DND-41 (cell line): ENCODE data around the gene SEC24C.

Source experiments
- ATAC-seq: fragments of 200-7000 bp; cut with Tn5 transposase; 3 replicates; pipeline ENCODE4 v1.9.1; 2021; ENCODE audit warnings: low read depth; ENCODE audit not compliant: insufficient read depth
- DNase-seq: peaks from one replicate; pipeline ENCODE4 v3.0.0-alpha.2; 2020
- H2AFZ ChIP-seq: 2 replicates; pipeline ENCODE4 v1.6.0; 2012; ENCODE audit warnings: low read depth, low read length
- H3K27ac ChIP-seq: 2 replicates; pipeline ENCODE4 v1.5.1; 2012; ENCODE audit warnings: low read length, inconsistent platforms
- H3K27me3 ChIP-seq: fragments of 200-600 bp; sonication (generic); 2 replicates; pipeline ENCODE4 v1.6.0; 2012; ENCODE audit warnings: low read length, mild to moderate bottlenecking, inconsistent platforms; ENCODE audit not compliant: insufficient read depth, poor library complexity
- H3K36me3 ChIP-seq: 2 replicates; pipeline ENCODE4 v1.5.1; 2012; ENCODE audit warnings: low read length, inconsistent platforms; ENCODE audit not compliant: insufficient read depth
- H3K4me1 ChIP-seq: 2 replicates; pipeline ENCODE4 v1.5.1; 2012; ENCODE audit warnings: mild to moderate bottlenecking, low read length; ENCODE audit not compliant: insufficient read depth
- H3K4me2 ChIP-seq: 2 replicates; pipeline ENCODE4 v1.6.0; 2012; ENCODE audit warnings: mild to moderate bottlenecking, moderate library complexity, low read length, inconsistent platforms; ENCODE audit not compliant: insufficient read depth
- H3K4me3 ChIP-seq, 2 experiments: fragments of 200-600 bp in 1 of 2; shearing (Covaris generic) in 1 of 2; 2 replicates each; pipeline ENCODE4 v1.5.1; 2012 to 2016; ENCODE audit warnings: inconsistent platforms in 2 of 2, low read length in 2 of 2, mild to moderate bottlenecking in 2 of 2, low read depth in 1 of 2, moderate library complexity in 1 of 2
- H3K79me2 ChIP-seq: 2 replicates; pipeline ENCODE4 v1.6.0; 2012; ENCODE audit warnings: low read length, inconsistent platforms; ENCODE audit not compliant: insufficient read depth
- H3K9ac ChIP-seq: 2 replicates; pipeline ENCODE4 v1.6.0; 2012; ENCODE audit warnings: low read depth, mild to moderate bottlenecking, inconsistent platforms, low read length, moderate library complexity
- H3K9me3 ChIP-seq: 2 replicates; pipeline ENCODE4 v1.5.1; 2012; ENCODE audit warnings: low read length, moderate library complexity, mild to moderate bottlenecking, inconsistent platforms; ENCODE audit not compliant: insufficient read depth, severe bottlenecking
- H4K20me1 ChIP-seq: 2 replicates; pipeline ENCODE4 v1.6.0; 2012; ENCODE audit warnings: low read length; ENCODE audit not compliant: insufficient read depth
- CTCF ChIP-seq: IDR thresholded peaks from 2 replicates; pipeline ENCODE4 v1.5.1; 2012; ENCODE audit warnings: borderline replicate concordance, low read length, moderate library complexity, mild to moderate bottlenecking; ENCODE audit not compliant: poor library complexity, severe bottlenecking; ENCODE audit errors: extremely low read depth
- EZH2 ChIP-seq: IDR thresholded peaks from 3 replicates; pipeline ENCODE4 v1.6.1; 2012; ENCODE audit warnings: borderline replicate concordance, low read depth, mild to moderate bottlenecking, moderate library complexity, low read length, inconsistent platforms; ENCODE audit not compliant: severe bottlenecking

SEC24C gene

DNA sequence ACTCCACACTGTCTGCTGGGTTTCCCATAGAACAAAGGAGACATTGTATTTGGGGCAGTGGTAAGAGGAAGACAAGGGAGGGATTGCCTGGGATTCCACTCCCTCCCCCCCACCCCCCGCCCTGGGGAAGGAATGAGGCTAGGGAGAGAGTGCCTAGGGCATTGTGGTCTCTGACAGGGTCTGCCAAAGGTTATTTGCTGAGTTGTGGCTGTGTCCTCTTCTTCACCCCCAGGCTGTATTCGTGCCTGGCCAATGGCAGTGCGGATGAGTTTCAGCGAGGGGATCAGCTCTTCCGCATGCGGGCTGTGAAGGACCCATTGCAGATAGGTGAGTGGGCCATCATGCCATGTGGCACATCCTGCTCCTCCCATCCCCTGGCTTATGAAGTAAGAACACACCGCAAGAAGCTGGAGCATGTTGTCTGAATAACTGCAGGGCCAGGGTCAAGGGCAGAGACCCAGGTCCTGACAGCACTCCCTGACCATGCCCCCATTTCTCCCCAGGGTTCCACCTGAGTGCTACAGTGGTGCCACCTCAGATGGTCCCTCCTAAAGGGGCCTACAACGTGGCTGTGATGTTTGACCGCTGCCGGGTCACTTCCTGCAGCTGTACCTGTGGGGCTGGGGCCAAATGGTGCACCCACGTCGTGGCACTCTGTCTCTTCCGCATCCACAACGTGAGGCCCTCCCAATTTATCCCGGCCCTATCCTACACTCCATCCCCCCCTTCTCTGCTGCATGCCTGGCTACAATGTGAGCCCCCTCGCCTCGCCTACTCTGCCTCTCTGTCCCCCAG lies 44.9 kb downstream of the SEC24C start:
- H3K4me3 ChIP-seq = no peak overlapping the region

DNA sequence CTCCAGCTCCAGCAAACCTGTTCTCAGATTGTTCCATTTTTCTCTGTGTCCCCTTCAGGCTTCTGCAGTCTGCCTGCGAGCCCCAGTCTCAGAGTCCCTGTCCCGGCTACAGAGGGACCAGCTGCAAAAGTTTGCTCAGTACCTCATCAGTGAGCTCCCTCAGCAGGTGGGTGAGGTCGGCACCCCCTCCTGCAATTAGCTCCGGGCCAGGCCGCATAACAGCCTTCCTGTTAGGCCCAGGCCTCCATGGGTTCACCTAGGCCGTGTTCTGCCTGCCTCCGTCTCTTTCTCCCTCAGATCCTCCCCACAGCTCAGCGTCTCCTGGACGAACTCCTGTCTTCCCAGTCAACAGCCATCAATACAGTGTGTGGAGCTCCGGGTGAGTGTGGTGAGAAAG lies 45.5 kb downstream of the SEC24C start:
- no peak overlapping the region for H3K4me3 ChIP-seq
- H3K4me1 ChIP-seq = peaks cover 21% of the 10 kb centered on the region
- no peak overlapping the region for H3K9ac ChIP-seq
- H3K79me2 ChIP-seq = peaks cover 29% of the 10 kb centered on the region
- H3K4me2 ChIP-seq = no peak overlapping the region
- DNase-seq (no peak), ATAC-seq (no peak)
- H4K20me1 ChIP-seq = peaks cover 26% of the 10 kb centered on the region
- TF ChIP-seq EZH2 (no peak), CTCF (no peak)
- no peak overlapping the region for H3K27ac ChIP-seq
- H3K36me3 ChIP-seq = peaks cover 60% of the 10 kb centered on the region
- H3K9me3 ChIP-seq = no peaks in the 10 kb centered on the region
- no peak overlapping the region for H2AFZ ChIP-seq
- H3K27me3 ChIP-seq = no peaks in the 10 kb centered on the region

More for the DNA sequence above, 44.9 kb downstream of the SEC24C start:
- no peaks in the 10 kb centered on the region for H3K27me3 ChIP-seq
- no peak overlapping the region for H2AFZ ChIP-seq
- H3K36me3 ChIP-seq = peaks cover 54% of the 10 kb centered on the region
- no peak for ATAC-seq
- peaks cover 34% of the 10 kb centered on the region for H3K79me2 ChIP-seq
- H3K4me1 ChIP-seq = peaks cover 27% of the 10 kb centered on the region
- DNase-seq = no peak
- H3K27ac ChIP-seq = no peak overlapping the region
- H4K20me1 ChIP-seq = peaks cover 26% of the 10 kb centered on the region
- no peak overlapping the region for H3K9ac ChIP-seq
- H3K9me3 ChIP-seq = no peaks in the 10 kb centered on the region
- H3K4me2 ChIP-seq = no peak overlapping the region
- no peak for TF ChIP-seq CTCF
- no peak for TF ChIP-seq EZH2

DNA sequence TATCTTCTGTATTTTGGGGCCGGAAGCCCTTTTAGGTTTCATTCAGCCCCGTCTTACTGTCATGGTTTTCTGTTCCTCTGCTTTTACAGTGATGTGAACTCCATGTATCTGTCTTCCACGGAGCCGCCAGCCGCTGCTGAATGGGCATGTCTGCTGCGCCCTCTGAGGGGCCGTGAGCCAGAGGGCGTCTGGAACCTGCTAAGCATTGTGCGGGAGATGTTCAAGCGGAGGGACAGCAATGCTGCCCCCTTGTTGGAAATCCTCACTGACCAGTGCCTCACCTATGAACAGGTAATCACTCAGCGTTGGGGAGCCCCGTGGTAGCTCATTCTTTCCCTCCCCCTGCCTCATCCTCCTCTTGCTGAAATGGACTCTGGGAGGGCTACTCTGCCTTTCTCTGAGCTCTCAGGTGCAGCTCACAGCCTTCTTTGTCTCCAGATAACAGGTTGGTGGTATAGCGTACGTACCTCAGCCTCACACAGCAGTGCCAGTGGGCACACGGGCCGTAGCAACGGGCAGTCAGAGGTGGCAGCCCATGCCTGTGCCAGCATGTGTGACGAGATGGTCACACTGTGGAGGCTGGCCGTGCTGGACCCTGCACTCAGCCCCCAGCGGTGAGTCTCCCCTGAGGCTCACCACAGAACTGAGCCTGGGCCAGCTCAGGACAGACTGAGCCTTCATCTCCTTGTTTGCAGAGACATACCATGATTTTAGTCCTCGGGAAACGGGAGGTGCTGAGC lies 46.9 kb downstream of the SEC24C start:
- no peak overlapping the region for H2AFZ ChIP-seq
- DNase-seq = no peak
- no peak overlapping the region for H3K27ac ChIP-seq
- no peaks in the 10 kb centered on the region for H3K27me3 ChIP-seq
- TF ChIP-seq EZH2 (no peak), CTCF (no peak)
- no peak overlapping the region for H3K4me2 ChIP-seq
- H4K20me1 ChIP-seq = peaks cover 26% of the 10 kb centered on the region
- H3K4me1 ChIP-seq = peaks cover 15% of the 10 kb centered on the region
- no peak overlapping the region for H3K4me3 ChIP-seq
- H3K9me3 ChIP-seq = no peaks in the 10 kb centered on the region
- peaks cover 22% of the 10 kb centered on the region for H3K79me2 ChIP-seq
- no peak for ATAC-seq
- no peak overlapping the region for H3K9ac ChIP-seq
- H3K36me3 ChIP-seq = peaks cover 68% of the 10 kb centered on the region
